GM12892 (cell line): ENCODE results near the gene TBC1D22A.

ENCODE experiments used
- POLR2AphosphoS5 ChIP-seq: IDR thresholded peaks from 2 replicates; pipeline ENCODE4 v1.6.1; 2011; ENCODE audit warnings: low read depth, low read length, control low read depth
- TAF1 ChIP-seq: IDR thresholded peaks from 2 replicates; pipeline ENCODE4 v1.6.1; 2011; ENCODE audit warnings: low read depth, mild to moderate bottlenecking, control low read depth, low read length, borderline replicate concordance

- TF ChIP-seq POLR2AphosphoS5 = no peak
- TF ChIP-seq TAF1 = no peak
Observed at GRCh38 chr22:46753360-46753759, 9.1 kb upstream of the TBC1D22A start.
